NCI-H460 (cell line): ENCODE measurements around the gene TTC39C. TPM values are rescaled to one million over a fixed set of nuclear protein-coding genes. Genes with fewer than 3 reads are reported as not detected.

ENCODE experiments used
- DNase-seq: peaks from one replicate; pipeline ENCODE4 v3.0.0-alpha.2; 2016; ENCODE audit warnings: low read depth; ENCODE audit errors: extremely low read depth
- polyA plus RNA-seq: library from polyadenylated mRNA; depleted of rRNA; stranded (reverse); fragments of >200 nt; gene quantifications from 2 replicates; pipeline ENCODE4 v1.2.3, GENCODE V29; 2014; cell fraction: nucleus; rRNA removed
- total RNA-seq: library from RNA; depleted of rRNA; stranded (reverse); fragments of >200 nt; shearing (Covaris generic); gene quantifications from 2 replicates; pipeline ENCODE4 v1.2.3, GENCODE V29; 2014; rRNA removed

The TTC39C gene
- 28.3 and 29.7 TPM in 2 replicates for total RNA-seq
- 12.0 and 20.8 TPM in 2 replicates for polyA plus RNA-seq

GRCh38 chr18:24014062-24014985 is at the start of gene TTC39C:
TTC39C (plus strand) TSS chr18:24014754; CDS start chr18:24014872, 118 bp downstream.
- DNase-seq = no peak

DNA sequence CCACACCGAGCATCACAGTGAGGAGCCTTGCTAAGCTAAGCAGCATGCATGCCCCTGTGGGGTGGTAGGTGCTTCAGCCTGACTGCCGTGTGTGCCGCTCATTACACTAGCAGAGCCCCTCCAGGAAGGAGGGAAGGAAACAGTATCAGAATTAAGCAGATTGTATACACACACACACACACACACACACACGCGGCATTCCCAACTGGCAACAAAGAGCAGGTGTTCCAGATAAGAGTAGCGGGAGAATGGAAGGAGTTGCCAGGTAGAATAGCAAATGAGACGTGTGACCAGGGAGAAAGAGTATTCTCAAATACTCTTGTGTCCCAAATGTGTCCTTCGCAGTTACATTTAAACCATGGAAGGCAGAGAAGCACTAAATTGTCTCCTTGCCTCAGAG is 47.6 kb upstream of the TTC39C start:
- DNase-seq = no peak

- DNase-seq = no peak
Observed at GRCh38 chr18:23967321-23968089, 47.0 kb upstream of the TTC39C start.

GRCh38 chr18:23968638-23969604 is 45.6 kb upstream of the TTC39C start:
- no peak for DNase-seq

GRCh38 chr18:23969664-23970063 is 44.9 kb upstream of the TTC39C start:
- no peak for DNase-seq

DNA sequence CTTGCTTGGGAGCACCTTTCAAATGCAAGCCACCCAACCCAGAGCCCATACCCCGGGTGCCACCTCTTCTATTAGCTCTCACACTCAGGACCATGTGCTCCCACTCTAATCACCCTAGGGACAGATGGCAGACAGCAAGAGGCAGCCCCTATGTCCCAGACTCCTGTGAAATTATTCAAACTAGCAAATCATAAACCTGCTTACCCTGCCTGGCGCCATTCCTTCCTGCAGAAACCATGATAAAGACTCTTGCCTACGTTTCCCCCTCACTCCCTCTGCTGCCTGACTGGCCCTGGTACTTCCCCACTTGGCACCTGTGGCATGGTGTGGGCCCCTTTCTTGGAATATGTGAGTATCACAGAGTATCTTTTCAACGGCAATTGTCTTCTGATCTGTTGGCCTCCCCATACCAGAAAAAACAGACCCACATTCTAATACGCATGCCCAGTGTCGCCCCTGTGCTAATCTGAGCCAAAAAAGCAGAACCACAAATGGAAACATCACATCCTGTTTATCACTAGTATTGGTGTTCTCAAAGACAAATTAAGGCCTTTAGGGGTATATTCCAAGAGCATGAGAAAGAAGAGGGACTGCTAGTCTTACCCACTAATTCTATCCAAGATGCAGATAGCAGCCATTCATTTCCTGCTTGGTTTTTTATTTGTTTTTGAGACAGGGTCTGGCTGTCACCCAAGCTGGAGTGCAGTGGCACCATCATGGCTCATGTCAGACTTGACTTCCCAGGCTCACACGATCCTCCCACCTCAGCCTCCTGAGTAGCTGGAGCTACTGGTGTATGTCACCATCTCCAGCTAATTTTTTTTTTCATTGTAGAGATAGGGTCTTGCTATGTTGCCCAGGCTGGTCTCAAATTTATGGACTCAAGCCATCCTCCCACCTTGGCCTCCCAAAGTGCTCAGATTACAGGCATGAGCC is 44.1 kb upstream of the TTC39C start:
- DNase-seq = no peak

GRCh38 chr18:23971097-23971440 is 43.5 kb upstream of the TTC39C start:
- no peak for DNase-seq

- no peak for DNase-seq
Observed at GRCh38 chr18:23971666-23972230, 42.8 kb upstream of the TTC39C start.

- no peak for DNase-seq
Observed at GRCh38 chr18:23972453-23972852, 42.1 kb upstream of the TTC39C start.

- no peak for DNase-seq
Observed at GRCh38 chr18:23977103-23977502, 37.5 kb upstream of the TTC39C start.

DNA sequence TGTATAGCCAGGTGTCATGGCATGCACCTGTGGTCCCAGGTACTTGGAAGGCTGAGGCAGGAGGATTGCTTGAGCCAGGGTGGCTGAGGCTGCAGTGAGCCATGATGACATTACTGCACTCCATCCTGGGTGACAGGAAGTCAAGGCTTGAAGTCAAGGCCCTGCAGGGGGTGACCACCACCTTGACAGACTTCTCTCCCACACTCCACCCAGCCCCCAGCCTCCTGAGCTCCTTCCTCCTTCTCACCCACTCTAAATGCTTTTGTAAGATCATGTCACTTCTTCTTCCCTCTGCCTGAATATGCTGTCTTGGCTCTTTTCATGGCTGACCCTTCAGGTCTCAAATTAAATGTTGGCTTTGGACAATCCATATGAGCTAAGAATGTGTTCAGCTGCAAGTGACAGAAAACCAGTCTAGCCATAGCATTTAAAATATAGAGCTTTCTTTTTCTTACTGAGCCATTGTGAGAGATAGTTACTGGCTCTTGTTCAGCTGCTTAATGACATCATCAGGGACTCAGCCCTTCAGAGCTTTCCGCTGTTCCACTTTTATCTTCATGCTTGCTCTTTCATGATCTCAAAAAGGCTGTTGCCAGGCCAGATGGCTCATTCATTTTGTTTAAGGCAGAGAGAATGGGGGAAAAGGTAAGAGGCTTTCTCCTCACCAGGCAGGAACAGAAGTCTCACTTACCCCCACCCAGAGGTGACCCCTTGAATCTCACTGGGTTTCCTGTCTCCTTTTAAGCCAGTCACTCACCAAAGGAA is 36.7 kb upstream of the TTC39C start:
- no peak for DNase-seq

DNA sequence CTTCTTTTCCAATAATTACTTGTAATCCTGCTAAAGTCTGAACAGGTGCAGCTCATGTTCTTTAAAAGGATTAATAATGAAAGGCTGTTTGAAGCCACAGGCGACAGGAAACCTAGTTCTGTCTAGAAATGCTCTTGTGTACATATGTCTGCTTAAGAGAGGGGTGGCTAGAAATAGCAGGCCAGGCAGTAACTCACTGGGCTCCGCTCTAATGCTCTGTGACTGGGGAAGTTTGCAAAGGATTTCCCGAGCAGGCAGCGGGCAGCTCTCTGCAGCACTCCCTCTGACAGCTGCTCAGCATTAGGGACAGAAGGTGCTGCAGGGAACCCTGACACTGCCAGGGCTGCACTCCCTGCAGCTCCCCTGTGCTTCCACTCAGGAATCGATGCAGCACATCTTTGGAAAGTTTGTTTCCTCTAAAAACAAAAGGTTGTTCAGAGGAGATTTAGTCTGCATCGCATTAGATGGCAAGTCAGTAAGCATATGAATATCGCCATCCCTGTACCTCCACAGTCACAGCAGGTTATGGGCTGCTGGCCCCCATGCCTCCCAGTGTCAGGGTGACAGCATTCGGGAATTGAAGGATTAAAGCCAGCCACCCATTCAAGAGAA is 33.1 kb upstream of the TTC39C start:
- DNase-seq = no peak

DNA sequence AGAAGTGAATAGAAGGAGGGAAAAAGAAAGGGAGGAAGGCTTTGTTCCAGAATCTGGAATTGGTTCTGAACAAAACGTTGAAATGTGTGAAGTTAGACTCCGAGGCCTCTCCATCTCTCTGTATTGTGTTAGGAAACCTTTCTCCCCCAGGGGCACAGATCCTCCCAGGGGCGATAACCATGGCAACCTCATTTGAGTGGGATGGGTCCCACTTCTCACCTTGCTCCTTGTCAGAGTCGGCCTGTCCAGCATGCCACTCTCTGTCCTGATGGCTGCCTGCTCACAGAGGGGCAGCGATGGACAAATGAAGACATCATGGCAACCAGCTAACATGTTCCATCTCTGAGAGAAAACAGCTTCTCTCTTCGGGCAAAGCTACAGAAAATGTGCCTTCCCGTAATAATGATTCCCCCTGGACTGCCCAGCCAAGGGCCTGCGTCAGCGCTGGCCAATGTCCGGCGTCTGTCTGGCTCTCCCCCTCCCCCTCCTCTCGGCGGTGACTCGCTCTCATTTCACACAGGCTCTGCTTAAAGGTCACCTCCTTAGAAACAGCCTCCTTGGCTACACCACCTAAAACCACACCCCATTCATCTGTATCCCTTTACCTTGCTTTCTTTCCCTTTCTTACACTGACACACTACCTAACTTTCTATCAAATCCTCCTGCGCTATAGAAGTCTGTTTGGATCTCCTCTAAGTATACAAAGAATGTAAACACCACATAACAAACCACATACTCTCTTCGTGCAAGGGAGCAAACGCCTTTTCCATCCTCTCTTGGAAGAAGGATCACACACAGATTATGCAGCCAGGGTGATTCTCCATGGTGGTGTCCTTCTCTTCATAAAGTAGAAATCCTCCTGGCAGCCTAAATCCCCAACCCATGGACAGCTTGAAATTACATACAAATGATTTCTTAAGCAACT is 32.1 kb upstream of the TTC39C start:
- peak; percentile 51 for DNase-seq

DNA sequence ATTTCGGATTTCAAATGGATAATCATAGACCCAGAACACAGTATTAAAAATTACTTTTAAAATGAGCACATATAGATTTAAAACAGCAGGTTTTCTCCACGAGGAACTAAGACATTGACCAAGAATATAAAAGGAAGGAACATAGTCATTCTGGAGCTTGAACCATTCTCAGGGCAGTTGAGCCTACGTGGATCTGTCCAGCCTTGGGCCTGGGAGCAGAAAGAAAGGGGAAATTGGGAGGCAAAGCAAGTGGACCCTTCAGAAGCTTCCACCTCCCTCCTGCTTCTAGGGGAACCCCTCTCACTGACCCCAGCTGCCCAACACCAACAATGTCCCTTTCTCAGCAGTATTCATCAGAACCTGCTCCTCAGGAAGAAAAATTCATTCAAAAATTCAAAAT is 31.4 kb upstream of the TTC39C start:
- no peak for DNase-seq

DNA sequence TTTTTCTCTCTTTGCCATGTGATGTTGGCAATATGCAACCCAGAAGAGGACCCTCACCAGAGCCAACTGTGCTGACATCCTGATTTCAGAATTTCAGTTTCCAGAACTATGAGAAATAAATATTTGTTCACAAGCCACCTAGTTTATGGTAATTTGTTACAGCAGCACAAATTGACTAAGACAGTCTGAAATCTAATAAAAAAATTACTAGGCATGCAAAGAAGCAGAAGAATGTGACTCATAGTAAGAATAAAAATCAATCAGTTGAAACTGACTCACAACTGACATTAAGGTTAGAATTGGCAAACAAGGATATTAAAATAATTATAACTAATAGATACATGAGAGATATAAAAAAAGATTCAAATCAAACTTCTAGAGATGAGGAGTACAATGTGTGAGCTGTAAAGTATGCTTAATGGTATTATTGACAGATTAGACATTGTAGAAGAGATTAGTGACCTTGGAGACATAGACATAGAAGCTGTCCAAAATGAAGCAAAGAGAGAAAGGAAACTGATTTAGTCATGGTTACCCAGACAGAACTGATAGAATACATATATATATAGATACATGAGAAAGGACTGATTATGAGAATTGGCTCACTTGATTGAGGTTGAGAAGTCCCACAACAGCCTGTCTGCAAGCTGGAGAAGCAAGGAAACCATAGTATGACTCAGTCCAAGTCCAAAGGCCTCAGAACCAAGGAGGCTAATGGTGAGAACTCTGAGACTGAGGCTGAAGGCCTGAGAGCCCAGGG is 27.8 kb upstream of the TTC39C start:
- no peak for DNase-seq
